Measurements from ENCODE around the gene GPR137B. TPM values are rescaled to one million over a fixed set of nuclear protein-coding genes. Genes with fewer than 3 reads are reported as not detected.
A peak's percentile ranks its signal among the peaks of the same experiment; 100 is the strongest.

Gene GPR137B
- total and polyA plus RNA-seq, 7 donors = 0.60 to 1.9 (median 1.5) TPM

DNA sequence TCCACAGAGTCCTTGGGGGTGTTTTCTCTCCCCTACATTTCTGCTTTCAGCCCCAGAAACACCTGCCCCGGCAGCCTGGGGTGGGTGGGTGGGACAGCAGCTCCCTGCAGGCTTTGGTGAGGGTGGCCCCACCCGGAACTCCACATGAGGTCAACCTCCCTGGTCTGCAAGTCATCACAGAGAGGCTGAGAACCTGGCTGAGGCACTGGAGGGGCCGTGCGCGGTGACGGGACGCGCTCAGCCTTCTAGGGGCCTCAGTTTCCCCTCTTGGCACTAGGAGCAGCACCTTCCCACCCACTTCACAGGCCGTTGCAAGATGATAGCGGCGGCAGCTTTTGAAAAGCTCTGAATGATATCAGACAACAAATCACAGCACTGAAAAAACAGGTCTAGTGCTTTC lies 39.7 kb upstream of the GPR137B start:
- no peaks in the 10 kb centered on the region for H3K36me3 ChIP-seq (ENCODE audit: insufficient read depth in 1 of 2, low read depth in 1 of 2)
- TF ChIP-seq, protein P1, sequence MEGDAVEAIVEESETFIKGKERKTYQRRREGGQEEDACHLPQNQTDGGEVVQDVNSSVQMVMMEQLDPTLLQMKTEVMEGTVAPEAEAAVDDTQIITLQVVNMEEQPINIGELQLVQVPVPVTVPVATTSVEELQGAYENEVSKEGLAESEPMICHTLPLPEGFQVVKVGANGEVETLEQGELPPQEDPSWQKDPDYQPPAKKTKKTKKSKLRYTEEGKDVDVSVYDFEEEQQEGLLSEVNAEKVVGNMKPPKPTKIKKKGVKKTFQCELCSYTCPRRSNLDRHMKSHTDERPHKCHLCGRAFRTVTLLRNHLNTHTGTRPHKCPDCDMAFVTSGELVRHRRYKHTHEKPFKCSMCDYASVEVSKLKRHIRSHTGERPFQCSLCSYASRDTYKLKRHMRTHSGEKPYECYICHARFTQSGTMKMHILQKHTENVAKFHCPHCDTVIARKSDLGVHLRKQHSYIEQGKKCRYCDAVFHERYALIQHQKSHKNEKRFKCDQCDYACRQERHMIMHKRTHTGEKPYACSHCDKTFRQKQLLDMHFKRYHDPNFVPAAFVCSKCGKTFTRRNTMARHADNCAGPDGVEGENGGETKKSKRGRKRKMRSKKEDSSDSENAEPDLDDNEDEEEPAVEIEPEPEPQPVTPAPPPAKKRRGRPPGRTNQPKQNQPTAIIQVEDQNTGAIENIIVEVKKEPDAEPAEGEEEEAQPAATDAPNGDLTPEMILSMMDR (IDR thresholded peaks at IDR 0.05) = no peak
- 77 to 87% (median 82%) methylated on average over 11 of the region's 11 CpGs for WGBS, 3 donors
- no peaks in the 10 kb centered on the region for H3K4me1 ChIP-seq
- H3K27me3 ChIP-seq (ENCODE audit: insufficient read depth in 3 of 3, low read length in 2 of 3) = peaks cover 0 to 14% (median 0%) of the 10 kb centered on the region in 3 donors
- H3K4me3 ChIP-seq = no peak overlapping the region
- DNase-seq = no peak
- H3K9me3 ChIP-seq = no peaks in the 10 kb centered on the region
- no peak overlapping the region for H3K27ac ChIP-seq
- no peak for ATAC-seq
- intact Hi-C loops (cut with DNase I) = loop anchor here (5.0 to 10.0 kb wide), 5 partner anchors 182 to 1462 kb away; partner anchors contain the start of genes ERO1B (in 1 of the 2) and LGALS8 (in 1 of the 2)

DNA sequence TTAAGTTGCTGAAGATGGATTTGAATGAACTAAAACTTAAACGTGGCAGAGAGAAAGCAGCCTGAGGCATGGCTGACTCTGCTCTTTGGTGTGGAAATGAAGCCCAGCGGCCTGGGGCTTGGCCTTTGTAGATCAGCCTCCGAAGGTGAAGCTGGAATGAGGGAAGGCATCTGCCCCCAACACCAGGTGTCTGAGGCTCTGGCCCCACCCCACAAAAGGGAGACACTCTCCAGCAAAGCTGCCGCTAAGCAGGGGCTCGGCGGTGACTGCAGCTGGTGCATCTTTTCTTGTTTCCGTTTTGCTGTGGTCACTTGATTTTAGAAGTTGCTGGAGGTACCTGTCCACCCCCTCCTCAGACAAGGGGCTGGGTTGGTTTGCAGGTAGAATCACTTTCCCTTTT lies 39.3 kb upstream of the GPR137B start:
- TF ChIP-seq, protein P1 (IDR thresholded peaks at IDR 0.05) = no peak
- Histone ChIP-seq H3K4me1 (no peaks in the 10 kb centered on the region), H3K27ac (no peak overlapping the region), H3K36me3 (ENCODE audit: insufficient read depth in 1 of 2, low read depth in 1 of 2) (no peaks in the 10 kb centered on the region), H3K9me3 (no peaks in the 10 kb centered on the region), H3K27me3 (ENCODE audit: insufficient read depth in 3 of 3, low read length in 2 of 3) (peaks cover 0 to 14% (median 0%) of the 10 kb centered on the region in 3 donors), H3K4me3 (no peak overlapping the region)
- no peak for ATAC-seq
- DNase-seq = no peak
- intact Hi-C loops (cut with DNase I) = loop anchor here (5.0 to 10.0 kb wide), 5 partner anchors 182 to 1462 kb away; partner anchors contain the start of genes ERO1B (in 1 of the 2) and LGALS8 (in 1 of the 2)
- 23 to 30% (median 28%) methylated on average over 7 of the region's 7 CpGs for WGBS, 3 donors

DNA sequence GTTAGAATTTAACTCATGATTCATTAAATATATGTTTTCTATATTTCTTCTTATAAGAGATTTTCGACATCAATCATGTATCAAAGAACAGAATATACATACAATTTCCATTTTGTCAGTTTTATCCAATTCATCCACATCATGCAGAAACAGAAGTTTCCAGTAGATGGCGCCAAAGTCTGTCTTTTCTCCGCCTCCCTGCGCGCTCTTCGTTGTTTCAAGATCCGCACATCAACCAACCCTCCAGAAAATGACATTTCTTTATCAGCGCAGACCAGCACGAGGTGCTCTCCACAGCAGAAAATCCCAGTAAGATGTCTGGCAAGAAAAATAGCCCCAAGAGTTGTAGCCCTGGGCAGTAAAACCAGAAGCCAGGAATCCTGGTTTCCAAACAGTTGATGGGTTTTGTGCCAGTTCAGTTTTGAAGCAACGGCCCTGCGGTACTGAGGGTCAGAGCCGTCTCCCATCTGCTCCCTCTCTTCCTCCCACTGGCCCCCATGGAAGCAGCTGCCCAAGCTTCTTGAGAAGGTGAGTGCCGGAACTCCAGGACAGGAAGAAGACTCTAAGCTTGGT lies 38.6 kb upstream of the GPR137B start:
- WGBS, 3 donors = 13 to 18% (median 15%) methylated on average over 13 of the region's 13 CpGs
- Histone ChIP-seq H3K4me3 (no peak overlapping the region), H3K36me3 (ENCODE audit: insufficient read depth in 1 of 2, low read depth in 1 of 2) (no peaks in the 10 kb centered on the region), H3K27me3 (ENCODE audit: insufficient read depth in 3 of 3, low read length in 2 of 3) (peaks cover 0 to 14% (median 0%) of the 10 kb centered on the region in 3 donors), H3K9me3 (no peaks in the 10 kb centered on the region), H3K4me1 (no peaks in the 10 kb centered on the region), H3K27ac (no peak overlapping the region)
- ATAC-seq = peak in 1 of 4 donors; percentile 71
- TF ChIP-seq, protein P1 (IDR thresholded peaks at IDR 0.05) = peak; percentile 82
- no peak for DNase-seq
- intact Hi-C loops (cut with DNase I) = loop anchor here (5.0 to 10.0 kb wide), 5 partner anchors 181 to 1461 kb away; partner anchors contain the start of genes ERO1B (in 1 of the 2) and LGALS8 (in 1 of the 2)

DNA sequence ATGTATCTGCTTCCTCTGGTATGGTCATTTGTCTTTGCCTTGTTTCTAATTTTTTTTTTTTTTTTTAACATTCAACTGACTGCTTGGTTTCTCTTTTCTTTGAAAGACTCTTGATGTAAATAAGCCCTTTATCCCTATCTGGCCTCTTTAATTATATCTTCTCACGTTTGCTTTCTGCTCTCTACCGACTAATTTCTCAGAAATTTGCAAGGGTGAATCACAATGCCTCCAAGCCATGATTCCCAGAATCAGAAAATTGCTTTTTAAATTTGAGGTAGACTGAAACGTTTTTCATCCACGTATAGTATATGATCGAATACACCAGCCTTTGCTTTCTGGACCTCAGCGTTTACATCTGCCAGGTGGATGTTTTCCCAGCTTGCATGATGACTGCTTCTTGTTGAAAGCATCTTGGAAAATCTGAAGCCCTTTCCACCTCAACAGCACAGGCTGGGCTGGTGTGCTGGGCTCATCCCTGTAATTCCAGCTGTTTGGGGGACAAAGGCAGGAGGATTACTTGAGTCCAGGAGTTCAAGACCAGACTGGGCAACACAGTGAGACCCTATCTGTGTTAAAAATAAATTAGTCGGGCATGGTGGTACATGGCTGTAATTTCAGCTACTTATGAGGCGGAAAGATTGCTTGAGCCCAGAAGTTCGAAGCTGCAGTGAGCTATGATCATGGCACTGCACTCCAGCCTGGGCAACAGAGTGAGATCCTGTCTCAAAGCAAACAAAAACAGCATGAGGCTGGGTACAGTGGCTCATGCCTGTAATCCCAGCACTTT lies 35.0 kb upstream of the GPR137B start:
- no peak for ATAC-seq
- intact Hi-C loops (cut with DNase I) = loop anchor here in 1 of 2 donors (10.0 kb wide), 4 partner anchors 177 to 1457 kb away; partner anchors contain the start of genes ERO1B and LGALS8
- TF ChIP-seq, protein P1 (IDR thresholded peaks at IDR 0.05) = no peak
- H3K4me3 ChIP-seq = no peak overlapping the region
- no peaks in the 10 kb centered on the region for H3K9me3 ChIP-seq
- WGBS, 3 donors = 61 to 73% (median 66%) methylated on average over 9 of the region's 9 CpGs
- peaks cover 0 to 4% (median 2%) of the 10 kb centered on the region in 3 donors for H3K27me3 ChIP-seq (ENCODE audit: insufficient read depth in 3 of 3, low read length in 2 of 3)
- no peaks in the 10 kb centered on the region for H3K4me1 ChIP-seq
- H3K36me3 ChIP-seq (ENCODE audit: insufficient read depth in 1 of 2, low read depth in 1 of 2) = no peaks in the 10 kb centered on the region
- no peak overlapping the region for H3K27ac ChIP-seq
- no peak for DNase-seq
